ENCODE results near the gene CREB3L2.
"Not testable (repeated sequence)": the region's sequence is repeated elsewhere in the genome, so short reads cannot be mapped to it uniquely, and the experiment has no call there.

CREB3L2 gene

DNA sequence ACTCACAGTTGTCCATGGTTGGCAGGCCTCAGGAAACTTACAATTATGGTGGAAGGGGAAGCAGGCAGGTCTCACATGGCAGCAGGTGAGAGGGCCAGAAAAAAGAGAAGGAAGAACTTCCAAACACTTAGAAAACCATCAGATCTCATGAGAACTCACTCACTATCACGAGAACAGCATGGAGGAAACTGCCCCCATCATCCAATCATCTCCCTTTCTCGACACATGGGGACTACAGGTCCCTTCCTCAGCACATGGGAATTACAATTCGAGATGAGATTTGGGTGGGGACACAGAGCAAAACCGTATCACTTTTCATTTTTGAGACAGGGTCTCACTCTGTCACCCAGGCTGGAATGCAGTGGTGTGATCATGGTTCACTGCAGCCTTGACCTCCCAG, 12.3 kb upstream of the CREB3L2 start:
- not testable (repeated sequence) for DNase-seq (ENCODE audit: low spot score); FAIRE-seq

DNA sequence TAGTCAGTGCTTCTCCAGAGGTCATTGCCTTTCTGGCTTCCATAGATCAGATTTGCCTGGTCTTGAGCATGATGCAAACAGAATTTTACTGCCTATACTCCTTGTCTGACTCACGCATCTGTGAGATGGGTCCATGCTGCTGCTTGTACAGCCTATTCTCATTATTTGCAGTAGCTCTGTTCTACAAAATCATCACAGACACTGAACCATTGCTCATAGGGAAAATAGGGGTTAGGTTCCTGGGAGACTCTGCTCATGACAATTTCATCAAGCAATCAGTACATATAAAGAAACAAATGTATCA, 7.4 kb upstream of the CREB3L2 start:
- no peak for DNase-seq (ENCODE audit: low spot score)
- no peak for FAIRE-seq

GRCh38 chr7:138008588-138009349, 6.9 kb upstream of the CREB3L2 start:
- DNase-seq (ENCODE audit: low spot score) (peak; percentile 37), FAIRE-seq (no peak)

DNA sequence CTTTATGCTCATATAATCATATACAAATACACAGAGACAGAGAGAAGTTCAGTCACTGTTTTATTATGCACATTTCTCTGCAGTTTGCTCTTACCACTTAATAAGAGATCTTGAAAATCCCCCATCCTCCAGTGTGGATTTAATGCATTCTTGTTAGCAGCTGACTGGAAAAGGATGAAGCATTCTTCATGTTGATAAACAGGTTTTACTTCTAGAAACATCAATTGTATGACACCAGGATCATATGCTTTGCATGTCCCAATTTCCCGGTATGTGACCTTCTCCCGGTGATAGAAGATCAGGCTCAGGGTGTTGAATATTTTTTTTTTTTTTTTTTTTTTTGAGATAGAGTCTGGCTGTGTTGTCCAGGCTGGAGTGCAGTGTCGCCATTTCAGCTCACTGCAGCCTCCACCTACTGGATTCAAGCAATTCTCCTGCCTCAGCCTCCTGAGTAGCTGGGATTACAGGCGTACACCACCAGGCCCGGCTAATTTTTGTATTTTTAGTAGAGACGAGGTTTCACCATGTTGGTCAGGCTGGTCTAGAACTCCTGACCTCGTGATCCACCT, 6.2 kb upstream of the CREB3L2 start:
- no peak for FAIRE-seq
- no peak for DNase-seq (ENCODE audit: low spot score)

- DNase-seq (ENCODE audit: low spot score) (no peak), FAIRE-seq (no peak)
Observed at GRCh38 chr7:138006106-138006505, 4.2 kb upstream of the CREB3L2 start.

DNA sequence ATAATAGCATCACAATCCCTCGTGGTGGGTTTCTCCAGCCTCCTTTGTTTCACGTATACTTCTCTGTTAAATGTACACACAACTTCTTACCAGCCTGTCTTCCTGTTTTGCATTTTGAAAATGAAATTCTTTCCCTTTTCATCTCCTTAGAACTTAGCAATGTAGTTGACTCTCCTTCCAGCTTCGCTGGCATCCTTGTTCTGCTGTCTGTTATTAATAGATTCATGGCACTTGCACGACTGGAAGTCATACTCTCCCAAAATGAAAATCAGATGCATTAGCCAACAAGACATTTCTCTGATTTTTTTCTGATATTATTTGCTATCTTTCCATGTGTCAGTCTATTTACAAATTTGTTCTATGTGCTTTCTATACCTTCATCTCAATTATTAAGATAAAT, 3.0 kb upstream of the CREB3L2 start:
- no peak for DNase-seq (ENCODE audit: low spot score)
- no peak for FAIRE-seq

GRCh38 chr7:138004046-138004445, 2.2 kb upstream of the CREB3L2 start:
- DNase-seq (ENCODE audit: low spot score) (no peak), FAIRE-seq (no peak)

GRCh38 chr7:138002828-138003189, 923 bp upstream of the CREB3L2 start:
- FAIRE-seq (no peak), DNase-seq (ENCODE audit: low spot score) (no peak)

GRCh38 chr7:138002096-138002827, 376 bp upstream of the CREB3L2 start:
- DNase-seq (ENCODE audit: low spot score): peak; percentile 94
- no peak for FAIRE-seq

GRCh38 chr7:138000081-138000701, 1.7 kb downstream of the CREB3L2 start:
- FAIRE-seq (no peak), DNase-seq (ENCODE audit: low spot score) (no peak)

DNA sequence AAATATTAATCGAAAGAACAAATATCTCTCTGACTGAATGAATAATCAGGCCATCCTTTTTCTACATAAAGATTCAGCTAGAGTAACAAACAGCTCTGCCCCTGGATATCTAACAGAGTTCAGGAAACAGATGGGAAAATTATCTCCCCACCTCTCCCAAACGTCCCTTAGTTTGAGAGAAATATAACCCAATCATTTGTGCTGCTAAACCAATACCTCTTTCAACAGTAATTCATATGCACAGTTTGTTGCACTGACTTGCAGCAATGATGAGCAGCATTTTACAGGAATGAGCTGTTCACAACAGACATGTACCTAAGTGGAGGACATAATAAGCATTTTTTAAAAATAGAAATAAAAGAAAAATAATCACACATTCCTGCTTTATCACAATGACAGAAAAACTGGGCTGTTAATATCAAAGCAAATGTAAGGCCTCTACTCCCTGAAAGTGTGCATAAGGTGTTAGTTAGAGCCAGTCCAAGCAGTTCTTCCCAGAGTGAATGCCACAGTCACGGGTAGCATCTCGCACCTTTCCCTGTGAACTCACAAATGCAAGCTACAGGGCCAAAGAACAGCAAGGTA, 2.3 kb downstream of the CREB3L2 start:
- DNase-seq (ENCODE audit: low spot score) (no peak), FAIRE-seq (no peak)

DNA sequence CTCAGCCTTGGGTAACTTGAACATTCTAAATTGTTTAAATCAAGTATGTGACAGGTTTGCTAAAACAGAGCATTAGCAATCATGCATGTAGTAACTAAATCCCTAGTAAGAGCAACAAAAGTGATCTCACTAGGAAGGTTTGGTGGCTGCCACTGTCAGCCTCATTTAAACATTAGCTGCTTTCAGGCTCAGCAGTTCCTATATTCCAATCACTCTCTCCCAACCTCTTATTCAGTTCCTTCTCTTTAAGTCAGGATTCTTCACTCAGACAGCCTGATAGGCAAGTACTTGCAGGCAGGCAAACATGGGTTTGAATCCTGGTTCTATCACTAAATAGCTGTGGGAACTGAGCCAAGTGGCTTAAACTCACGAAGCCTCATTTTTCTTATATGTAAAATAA, 3.6 kb downstream of the CREB3L2 start:
- DNase-seq (ENCODE audit: low spot score) (no peak), FAIRE-seq (no peak)

- DNase-seq (ENCODE audit: low spot score) (no peak), FAIRE-seq (no peak)
Observed at GRCh38 chr7:137996871-137997270, 5.0 kb downstream of the CREB3L2 start.

- FAIRE-seq (no peak), DNase-seq (ENCODE audit: low spot score) (no peak)
Observed at GRCh38 chr7:137996386-137996851, 5.5 kb downstream of the CREB3L2 start.

DNA sequence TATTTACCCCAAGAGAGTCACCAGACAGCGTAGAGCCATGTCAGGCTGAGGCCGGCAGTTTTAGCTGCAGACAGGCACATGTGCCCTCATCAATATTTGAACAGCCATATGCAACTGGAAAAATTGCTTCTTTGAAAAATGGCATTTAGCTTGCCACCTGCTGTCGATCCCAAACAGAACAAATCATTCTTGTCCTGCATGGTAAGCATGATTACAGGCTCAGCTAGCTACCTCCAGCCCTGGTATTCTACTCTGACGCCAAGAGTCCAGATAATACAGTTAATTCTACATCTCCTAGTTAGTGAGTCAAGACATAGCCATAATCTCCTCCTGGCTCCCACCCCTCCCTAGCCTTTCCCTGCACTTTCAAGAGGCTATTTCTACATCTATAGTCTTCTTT, 7.7 kb downstream of the CREB3L2 start:
- DNase-seq (ENCODE audit: low spot score) (no peak), FAIRE-seq (no peak)

GRCh38 chr7:137993395-137993743, 8.5 kb downstream of the CREB3L2 start:
- DNase-seq (ENCODE audit: low spot score): no peak
- no peak for FAIRE-seq

- FAIRE-seq (no peak), DNase-seq (ENCODE audit: low spot score) (no peak)
Observed at GRCh38 chr7:137992550-137993394, 9.1 kb downstream of the CREB3L2 start.

DNA sequence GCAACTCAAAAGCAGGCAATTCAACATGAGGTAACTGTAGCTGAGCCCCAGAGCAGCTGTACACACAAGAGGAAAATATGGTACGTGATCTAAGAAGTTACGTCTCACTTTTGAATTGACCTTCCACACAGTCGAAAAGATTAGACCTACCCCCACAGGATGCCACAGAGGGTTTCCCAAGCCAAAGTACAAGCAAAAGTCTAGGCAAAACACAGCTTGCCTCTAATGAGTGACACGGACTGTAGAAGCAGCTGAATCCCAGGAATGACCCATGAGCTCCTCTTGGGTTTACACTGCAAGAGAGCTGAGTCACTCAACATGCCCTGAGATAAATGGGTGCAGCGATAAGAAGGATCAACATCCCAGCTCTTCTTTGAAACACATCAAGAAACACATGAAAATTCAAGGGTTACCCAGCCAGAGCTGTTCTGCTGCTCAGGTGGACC, 9.8 kb downstream of the CREB3L2 start:
- FAIRE-seq (no peak), DNase-seq (ENCODE audit: low spot score) (no peak)

- FAIRE-seq (no peak), DNase-seq (ENCODE audit: low spot score) (no peak)
Observed at GRCh38 chr7:137990251-137990941, 11.5 kb downstream of the CREB3L2 start.

GRCh38 chr7:137989590-137989989, 12.3 kb downstream of the CREB3L2 start:
- FAIRE-seq (no peak), DNase-seq (ENCODE audit: low spot score) (no peak)
